GM23338 (cell line): Measurements from ENCODE around the gene SPEM2.

Experiments used
- CREB1 ChIP-seq: fragments of 250-450 bp; sonication (Bioruptor Pico); IDR thresholded peaks from 2 replicates; pipeline ENCODE4 v1.5.0; 2020; ENCODE audit warnings: low read depth, mild to moderate bottlenecking, moderate library complexity
- EZH2 ChIP-seq: fragments of 200-600 bp; sonication (generic); IDR thresholded peaks from one replicate; pipeline ENCODE4 v1.8.0; 2017; ENCODE audit warnings: antibody characterized with exemption, mild to moderate bottlenecking, low read depth; ENCODE audit not compliant: unreplicated experiment
- EZH2phosphoT487 ChIP-seq: fragments of 200-600 bp; sonication (generic); IDR thresholded peaks from one replicate; pipeline ENCODE4 v1.8.1; 2018; ENCODE audit warnings: antibody characterized with exemption; ENCODE audit not compliant: unreplicated experiment
- POLR2AphosphoS5 ChIP-seq: IDR thresholded peaks from 2 replicates; pipeline ENCODE4 v1.6.1; 2016; ENCODE audit warnings: antibody characterized with exemption, low read depth
- ZNF331 ChIP-seq: fragments of 250-450 bp; sonication (Bioruptor Pico); IDR thresholded peaks from 2 replicates; pipeline ENCODE4 v1.5.0; 2020; ENCODE audit warnings: low read depth, mild to moderate bottlenecking, moderate library complexity
- TF ChIP-seq, protein P1 (sequence below), 2 experiments: fragments of 200-600 bp in 1 of 2; sonication (generic) in 1 of 2; conservative IDR thresholded peaks; 2 replicates each; pipeline versions ENCODE4 v1.5.1 to v1.6.1; 2016 to 2017; ENCODE audit warnings: antibody characterized with exemption in 2 of 2, low read depth in 2 of 2, mild to moderate bottlenecking in 2 of 2, moderate library complexity in 1 of 2
- TF ChIP-seq, protein P2 (sequence below): IDR thresholded peaks from one replicate; pipeline ENCODE4 v1.6.1; 2018; ENCODE audit warnings: antibody characterized with exemption; ENCODE audit not compliant: unreplicated experiment
- TF ChIP-seq, protein P3 (sequence below): IDR thresholded peaks from 2 replicates; pipeline ENCODE4 v1.6.1; 2016; ENCODE audit warnings: antibody characterized with exemption

DNA sequence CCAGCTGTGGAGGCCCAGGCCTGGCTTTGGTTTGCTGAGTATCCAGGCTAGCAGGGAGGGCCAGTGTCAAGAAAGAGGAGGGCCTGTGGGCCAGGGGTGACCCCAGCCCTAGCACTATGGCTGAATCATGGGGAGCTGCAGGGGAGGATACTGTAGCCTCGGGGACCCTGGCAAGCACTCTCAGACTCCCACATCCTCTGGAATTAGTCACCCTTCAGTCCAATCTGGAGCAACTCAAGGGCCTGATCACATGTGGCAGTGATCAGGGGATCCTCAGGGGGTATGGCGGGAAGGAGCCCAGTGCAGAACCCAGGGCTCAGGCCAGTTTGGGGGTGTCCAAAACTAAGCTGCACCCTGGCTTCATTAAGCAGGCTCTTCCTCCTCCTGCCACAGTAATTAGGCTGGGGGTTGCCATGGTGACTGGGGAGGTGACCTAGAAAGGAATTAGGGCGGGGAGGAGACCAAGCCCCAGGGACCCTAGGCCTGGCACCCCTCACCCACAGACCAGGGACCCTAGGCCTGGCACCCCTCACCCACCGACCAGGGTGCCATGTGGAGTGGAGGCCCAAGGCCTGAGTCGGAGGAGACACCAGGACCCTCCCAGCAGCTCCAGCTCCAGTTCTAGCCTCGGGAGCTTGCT lies 11.9 kb upstream of the SPEM2 start:
- TF ChIP-seq EZH2 (no peak), POLR2AphosphoS5 (no peak), EZH2phosphoT487 (no peak), CREB1 (CRISPR knock-in tag) (no peak), ZNF331 (CRISPR knock-in tag) (no peak)
- TF ChIP-seq, protein P1, sequence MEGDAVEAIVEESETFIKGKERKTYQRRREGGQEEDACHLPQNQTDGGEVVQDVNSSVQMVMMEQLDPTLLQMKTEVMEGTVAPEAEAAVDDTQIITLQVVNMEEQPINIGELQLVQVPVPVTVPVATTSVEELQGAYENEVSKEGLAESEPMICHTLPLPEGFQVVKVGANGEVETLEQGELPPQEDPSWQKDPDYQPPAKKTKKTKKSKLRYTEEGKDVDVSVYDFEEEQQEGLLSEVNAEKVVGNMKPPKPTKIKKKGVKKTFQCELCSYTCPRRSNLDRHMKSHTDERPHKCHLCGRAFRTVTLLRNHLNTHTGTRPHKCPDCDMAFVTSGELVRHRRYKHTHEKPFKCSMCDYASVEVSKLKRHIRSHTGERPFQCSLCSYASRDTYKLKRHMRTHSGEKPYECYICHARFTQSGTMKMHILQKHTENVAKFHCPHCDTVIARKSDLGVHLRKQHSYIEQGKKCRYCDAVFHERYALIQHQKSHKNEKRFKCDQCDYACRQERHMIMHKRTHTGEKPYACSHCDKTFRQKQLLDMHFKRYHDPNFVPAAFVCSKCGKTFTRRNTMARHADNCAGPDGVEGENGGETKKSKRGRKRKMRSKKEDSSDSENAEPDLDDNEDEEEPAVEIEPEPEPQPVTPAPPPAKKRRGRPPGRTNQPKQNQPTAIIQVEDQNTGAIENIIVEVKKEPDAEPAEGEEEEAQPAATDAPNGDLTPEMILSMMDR (conservative IDR thresholded peaks at IDR 0.05; ENCODE audit: low read depth in 2 of 2): no peak
- TF ChIP-seq, protein P2, sequence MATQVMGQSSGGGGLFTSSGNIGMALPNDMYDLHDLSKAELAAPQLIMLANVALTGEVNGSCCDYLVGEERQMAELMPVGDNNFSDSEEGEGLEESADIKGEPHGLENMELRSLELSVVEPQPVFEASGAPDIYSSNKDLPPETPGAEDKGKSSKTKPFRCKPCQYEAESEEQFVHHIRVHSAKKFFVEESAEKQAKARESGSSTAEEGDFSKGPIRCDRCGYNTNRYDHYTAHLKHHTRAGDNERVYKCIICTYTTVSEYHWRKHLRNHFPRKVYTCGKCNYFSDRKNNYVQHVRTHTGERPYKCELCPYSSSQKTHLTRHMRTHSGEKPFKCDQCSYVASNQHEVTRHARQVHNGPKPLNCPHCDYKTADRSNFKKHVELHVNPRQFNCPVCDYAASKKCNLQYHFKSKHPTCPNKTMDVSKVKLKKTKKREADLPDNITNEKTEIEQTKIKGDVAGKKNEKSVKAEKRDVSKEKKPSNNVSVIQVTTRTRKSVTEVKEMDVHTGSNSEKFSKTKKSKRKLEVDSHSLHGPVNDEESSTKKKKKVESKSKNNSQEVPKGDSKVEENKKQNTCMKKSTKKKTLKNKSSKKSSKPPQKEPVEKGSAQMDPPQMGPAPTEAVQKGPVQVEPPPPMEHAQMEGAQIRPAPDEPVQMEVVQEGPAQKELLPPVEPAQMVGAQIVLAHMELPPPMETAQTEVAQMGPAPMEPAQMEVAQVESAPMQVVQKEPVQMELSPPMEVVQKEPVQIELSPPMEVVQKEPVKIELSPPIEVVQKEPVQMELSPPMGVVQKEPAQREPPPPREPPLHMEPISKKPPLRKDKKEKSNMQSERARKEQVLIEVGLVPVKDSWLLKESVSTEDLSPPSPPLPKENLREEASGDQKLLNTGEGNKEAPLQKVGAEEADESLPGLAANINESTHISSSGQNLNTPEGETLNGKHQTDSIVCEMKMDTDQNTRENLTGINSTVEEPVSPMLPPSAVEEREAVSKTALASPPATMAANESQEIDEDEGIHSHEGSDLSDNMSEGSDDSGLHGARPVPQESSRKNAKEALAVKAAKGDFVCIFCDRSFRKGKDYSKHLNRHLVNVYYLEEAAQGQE: no peak
- TF ChIP-seq, protein P3, sequence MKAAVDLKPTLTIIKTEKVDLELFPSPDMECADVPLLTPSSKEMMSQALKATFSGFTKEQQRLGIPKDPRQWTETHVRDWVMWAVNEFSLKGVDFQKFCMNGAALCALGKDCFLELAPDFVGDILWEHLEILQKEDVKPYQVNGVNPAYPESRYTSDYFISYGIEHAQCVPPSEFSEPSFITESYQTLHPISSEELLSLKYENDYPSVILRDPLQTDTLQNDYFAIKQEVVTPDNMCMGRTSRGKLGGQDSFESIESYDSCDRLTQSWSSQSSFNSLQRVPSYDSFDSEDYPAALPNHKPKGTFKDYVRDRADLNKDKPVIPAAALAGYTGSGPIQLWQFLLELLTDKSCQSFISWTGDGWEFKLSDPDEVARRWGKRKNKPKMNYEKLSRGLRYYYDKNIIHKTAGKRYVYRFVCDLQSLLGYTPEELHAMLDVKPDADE: no peak
